ENCODE results near the gene OOSP4A.

OOSP4A gene

DNA sequence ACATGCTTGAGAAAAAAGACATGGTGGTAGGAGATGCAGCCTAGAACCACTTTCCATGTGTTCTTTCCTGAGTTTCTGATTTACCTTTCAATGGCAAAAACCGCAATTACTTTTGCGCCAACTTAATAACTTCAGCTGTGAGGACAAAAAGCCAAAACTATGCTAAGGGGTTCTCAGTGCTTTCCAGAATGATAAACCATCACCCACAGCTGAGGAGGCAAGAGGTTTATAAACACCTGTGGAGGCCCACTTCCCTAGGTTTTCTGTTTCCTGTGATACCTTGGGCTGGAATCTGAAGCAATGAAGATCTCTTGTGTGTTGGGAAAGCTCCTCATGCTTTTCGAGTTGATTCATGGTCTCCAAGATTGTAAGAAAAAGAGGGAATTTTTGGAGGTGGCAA, at the start of gene OOSP4A:
Gene OOSP4A (plus strand): TSS at position 301 of the 400 bp plus-strand sequence. CDS start 0 bp downstream, at position 301.
- DNase-seq (ENCODE audit: low spot score), result no peak

GRCh38 chr11:59918480-59918879, 45.4 kb upstream of the OOSP4A start:
- DNase-seq (ENCODE audit: low spot score), result peak; percentile 15

- DNase-seq (ENCODE audit: low spot score), result peak; percentile 25
These were observed 44.7 kb upstream of the OOSP4A start for GRCh38 chr11:59918987-59919589.

DNA sequence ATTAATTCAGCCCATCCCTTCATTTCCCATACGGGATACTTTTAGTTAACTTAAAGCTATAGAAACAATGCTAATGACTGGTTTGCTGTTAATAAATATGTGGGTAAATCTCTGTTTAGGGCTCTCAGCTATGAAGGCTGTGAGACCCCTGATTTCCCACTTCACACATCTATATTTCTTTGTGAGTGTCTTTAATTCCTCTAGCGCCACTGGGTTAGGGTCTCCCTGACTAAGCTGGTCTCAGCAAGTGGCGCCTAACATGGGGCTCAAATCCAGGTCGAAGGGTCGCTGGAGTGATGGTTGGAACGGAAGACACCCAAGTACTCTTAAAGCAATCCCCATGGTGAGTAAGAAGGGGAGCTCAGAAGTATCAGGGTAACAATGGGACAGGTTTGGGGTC, 40.0 kb upstream of the OOSP4A start:
- DNase-seq (ENCODE audit: low spot score), result no peak

GRCh38 chr11:59931688-59932087, 32.1 kb upstream of the OOSP4A start:
- no peak for DNase-seq (ENCODE audit: low spot score)

GRCh38 chr11:59938132-59938531, 25.7 kb upstream of the OOSP4A start, which contains the start of gene OOSP1:
TSS of gene OOSP1 (plus strand) at chr11:59938432. CDS start at chr11:59938455, 23 bp downstream.
- DNase-seq (ENCODE audit: low spot score), result no peak

GRCh38 chr11:59938718-59939117, 25.1 kb upstream of the OOSP4A start:
- no peak for DNase-seq (ENCODE audit: low spot score)

- no peak for DNase-seq (ENCODE audit: low spot score)
These were observed 24.4 kb upstream of the OOSP4A start for GRCh38 chr11:59939482-59939881.

DNA sequence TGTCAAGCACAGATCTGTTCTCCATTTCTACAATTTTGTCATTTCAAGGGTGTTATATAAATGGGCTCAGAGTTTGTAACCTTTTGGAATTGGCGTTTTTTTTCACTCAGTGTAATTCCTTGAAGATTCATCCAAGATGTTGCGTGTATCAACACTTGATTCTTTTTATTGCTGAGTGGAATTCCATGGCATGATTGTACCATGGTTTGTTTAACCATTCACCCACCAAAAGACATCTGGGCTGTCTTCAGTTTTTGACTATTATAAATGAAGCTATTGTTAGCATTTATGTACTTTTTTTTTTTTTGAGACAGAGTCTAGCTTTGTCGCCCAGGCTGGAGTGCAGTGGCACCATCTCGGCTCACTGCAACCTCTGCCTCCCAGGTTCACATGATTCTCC, 22.7 kb upstream of the OOSP4A start:
- DNase-seq (ENCODE audit: low spot score), result no peak

DNA sequence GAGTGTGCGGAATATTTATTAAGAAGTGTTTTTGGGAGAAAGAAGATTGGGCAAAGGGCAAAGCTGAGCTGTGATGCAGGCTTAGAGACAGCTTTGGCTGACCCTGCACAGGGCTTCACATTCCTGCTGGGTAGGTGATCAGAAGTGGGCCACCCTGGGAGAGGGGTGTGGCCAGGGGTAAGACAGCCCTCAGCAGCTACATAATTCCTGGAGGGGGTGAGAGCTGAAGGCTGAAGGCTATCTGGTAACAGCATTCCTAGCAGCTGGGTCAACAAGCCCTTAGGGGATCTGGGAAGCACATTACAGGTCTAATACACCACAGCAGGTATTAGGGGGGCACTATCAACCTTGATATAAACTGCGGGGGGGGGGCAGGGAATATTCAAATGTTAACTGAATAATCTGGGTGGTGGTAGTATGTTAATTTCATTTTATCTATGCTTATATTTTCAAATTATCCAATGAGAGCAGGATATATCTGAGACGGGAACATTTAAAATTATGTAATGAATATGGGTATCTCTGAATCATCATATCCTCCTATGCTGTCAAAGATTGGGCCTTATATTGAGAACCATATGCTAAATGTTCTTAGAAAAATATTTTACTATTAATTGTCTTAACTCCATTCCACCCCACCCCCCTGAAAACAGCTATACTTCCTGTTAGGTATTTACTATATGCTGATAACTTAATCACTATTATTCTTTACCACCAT, 19.7 kb upstream of the OOSP4A start:
- no peak for DNase-seq (ENCODE audit: low spot score)

- no peak for DNase-seq (ENCODE audit: low spot score)
These were observed 19.1 kb upstream of the OOSP4A start for GRCh38 chr11:59944720-59945119.

DNA sequence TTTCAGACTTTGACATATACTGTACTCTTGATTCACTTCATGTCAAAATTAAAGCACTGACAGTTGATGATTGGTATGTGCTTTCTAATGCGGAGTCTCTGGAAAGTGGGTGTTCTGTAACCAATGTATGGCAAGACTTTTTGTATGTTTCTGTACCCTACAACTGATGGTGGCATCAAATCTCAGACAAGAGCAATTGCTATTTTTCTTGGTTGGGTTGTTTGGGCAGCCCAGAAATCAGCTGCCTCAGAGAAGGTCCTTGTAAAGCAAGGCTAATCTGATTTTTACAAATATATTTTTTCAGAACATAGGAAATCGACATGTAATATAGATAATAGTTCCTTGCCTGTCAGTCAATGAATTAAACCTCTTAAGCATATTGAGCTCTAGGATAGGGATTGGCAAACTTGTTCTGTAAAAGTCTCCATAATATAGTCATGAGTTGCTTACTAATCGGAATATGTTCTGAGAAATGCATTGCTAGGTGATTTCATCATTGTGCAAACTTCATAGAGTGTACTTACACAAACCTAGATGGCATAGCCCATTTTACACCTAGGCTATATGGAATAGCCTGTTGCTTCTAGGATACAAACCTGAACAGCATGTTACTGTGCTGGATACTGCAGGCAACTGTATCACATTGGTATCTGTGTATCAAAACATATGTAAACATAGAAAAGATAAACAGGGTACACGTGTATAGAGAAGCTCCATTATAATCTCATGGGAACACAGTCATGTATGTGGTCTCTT, 10.2 kb upstream of the OOSP4A start:
- no peak for DNase-seq (ENCODE audit: low spot score)

GRCh38 chr11:59954219-59954847, 9.5 kb upstream of the OOSP4A start:
- no peak for DNase-seq (ENCODE audit: low spot score)

GRCh38 chr11:59957094-59957493, 6.7 kb upstream of the OOSP4A start:
- no peak for DNase-seq (ENCODE audit: low spot score)

GRCh38 chr11:59960502-59961381, 3.1 kb upstream of the OOSP4A start:
- DNase-seq (ENCODE audit: low spot score), result no peak

- DNase-seq (ENCODE audit: low spot score), result no peak
These were observed 1.7 kb upstream of the OOSP4A start for GRCh38 chr11:59962107-59962482.

GRCh38 chr11:59965424-59965823, 1.6 kb downstream of the OOSP4A start:
- no peak for DNase-seq (ENCODE audit: low spot score)

- DNase-seq (ENCODE audit: low spot score), result no peak
These were observed 2.4 kb downstream of the OOSP4A start for GRCh38 chr11:59966201-59966600.

GRCh38 chr11:59967677-59968394, 4.0 kb downstream of the OOSP4A start:
- DNase-seq (ENCODE audit: low spot score), result no peak

- no peak for DNase-seq (ENCODE audit: low spot score)
These were observed 4.6 kb downstream of the OOSP4A start for GRCh38 chr11:59968395-59968783.

DNA sequence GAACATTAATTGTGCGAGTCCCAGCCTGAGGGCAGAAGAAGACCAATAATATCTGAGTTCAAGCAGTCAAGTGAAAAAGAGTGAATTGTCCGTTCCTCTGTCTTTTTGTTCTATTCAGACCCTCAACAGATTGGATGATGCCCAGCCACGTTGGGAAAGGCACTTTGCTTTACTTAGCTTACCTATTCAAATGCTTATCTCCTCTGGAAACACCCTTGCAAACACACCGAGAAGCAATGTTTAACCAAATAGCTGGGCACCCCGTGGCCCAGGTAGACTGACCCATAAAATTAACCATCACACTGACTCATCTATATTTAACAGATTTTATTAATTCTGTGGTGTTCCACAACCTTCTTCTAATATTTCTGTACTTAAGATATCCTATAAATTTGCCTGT, 9.3 kb downstream of the OOSP4A start:
- no peak for DNase-seq (ENCODE audit: low spot score)
